Measurements from ENCODE around the gene HTN1. TPM values are rescaled to one million over a fixed set of nuclear protein-coding genes. Genes with fewer than 3 reads are reported as not detected.
"Not testable (repeated sequence)": the region's sequence is repeated elsewhere in the genome, so short reads cannot be mapped to it uniquely, and the experiment has no call there.

Gene HTN1
- polyA plus RNA-seq, 1 donor from 2014 or later: not detected

DNA sequence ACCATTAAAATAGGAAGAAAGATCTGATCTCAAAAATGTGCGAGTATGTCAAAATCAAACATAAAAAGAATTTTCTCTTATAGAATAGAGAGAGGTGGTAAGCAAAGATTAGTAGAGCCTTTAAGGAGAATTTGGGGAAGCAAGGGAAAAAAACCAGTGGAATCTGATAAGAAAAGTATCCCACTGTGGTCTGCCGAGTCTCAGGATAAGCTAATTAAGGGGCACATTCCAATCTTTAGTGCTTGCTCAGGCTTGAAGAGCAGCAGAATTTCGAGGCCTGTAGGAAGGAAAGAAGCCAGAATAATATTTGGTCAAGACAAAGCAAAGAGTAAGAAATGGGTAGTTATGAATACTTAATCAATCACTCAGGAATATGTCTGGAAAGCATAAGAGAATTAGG is 41.5 kb upstream of the HTN1 start:
- no peak overlapping the region for H3K4me3 ChIP-seq (ENCODE audit: low read length)
- no peaks in the 10 kb centered on the region for H3K9me2 ChIP-seq (ENCODE audit: insufficient read depth, low read length)
- TF ChIP-seq CTCF (IDR thresholded peaks at IDR 0.05; ENCODE audit: poor library complexity, severe bottlenecking): no peak
- TF ChIP-seq REST (IDR thresholded peaks at IDR 0.05; ENCODE audit: borderline replicate concordance): no peak
- no peak for TF ChIP-seq TAF1 (IDR thresholded peaks at IDR 0.05; ENCODE audit: low read depth)
- no peak for TF ChIP-seq SMC3 (conservative IDR thresholded peaks at IDR 0.05; ENCODE audit: poor library complexity)
- TF ChIP-seq POLR2AphosphoS5 (IDR thresholded peaks at IDR 0.05): no peak
- no peak for TF ChIP-seq MXI1 (conservative IDR thresholded peaks at IDR 0.05; ENCODE audit: poor library complexity, severe bottlenecking)
- no peak for TF ChIP-seq EP300 (conservative IDR thresholded peaks at IDR 0.05; ENCODE audit: poor library complexity, severe bottlenecking)
- no peak for TF ChIP-seq EZH2 (IDR thresholded peaks at IDR 0.05; ENCODE audit: borderline replicate concordance, insufficient read depth, low read length, poor library complexity, severe bottlenecking)
- TF ChIP-seq RAD21 (conservative IDR thresholded peaks at IDR 0.05): no peak

GRCh38 chr4:70019006-70019405 is 31.2 kb upstream of the HTN1 start:
- H2AFZ ChIP-seq (ENCODE audit: low read depth, low read length); H3K9ac ChIP-seq (ENCODE audit: low read length); H3K27me3 ChIP-seq (ENCODE audit: insufficient read depth, low read depth, low read length); H3K9me3 ChIP-seq (ENCODE audit: low read length); H3K36me3 ChIP-seq (ENCODE audit: insufficient read depth, low read length); H3K27ac ChIP-seq (ENCODE audit: low read length); H3K9me2 ChIP-seq (ENCODE audit: insufficient read depth, low read length); H3K4me2 ChIP-seq (ENCODE audit: low read length); H3F3A ChIP-seq (ENCODE audit: insufficient read depth, low read length, poor library complexity, severe bottlenecking); H4K20me1 ChIP-seq (ENCODE audit: insufficient read depth); H3K79me2 ChIP-seq (replicated peaks; ENCODE audit: insufficient read depth, low read length); H3K4me3 ChIP-seq (ENCODE audit: low read length): not testable (repeated sequence)

More for the DNA sequence above, 41.5 kb upstream of the HTN1 start:
- H3F3A ChIP-seq (ENCODE audit: insufficient read depth, low read length, poor library complexity, severe bottlenecking): no peaks in the 10 kb centered on the region
- H3K79me2 ChIP-seq (replicated peaks; ENCODE audit: insufficient read depth, low read length): no peaks in the 10 kb centered on the region
- H3K9me3 ChIP-seq (ENCODE audit: low read length): no peaks in the 10 kb centered on the region
- H3K36me3 ChIP-seq (ENCODE audit: insufficient read depth, low read length): no peaks in the 10 kb centered on the region
- no peak overlapping the region for H3K9ac ChIP-seq (ENCODE audit: low read length)
- H3K4me2 ChIP-seq (ENCODE audit: low read length): no peak overlapping the region
- no peak overlapping the region for H3K27ac ChIP-seq (ENCODE audit: low read length)
- H2AFZ ChIP-seq (ENCODE audit: low read depth, low read length): no peak overlapping the region
- no peaks in the 10 kb centered on the region for H4K20me1 ChIP-seq (ENCODE audit: insufficient read depth)
- H3K27me3 ChIP-seq (ENCODE audit: insufficient read depth, low read depth, low read length): no peaks in the 10 kb centered on the region

DNA sequence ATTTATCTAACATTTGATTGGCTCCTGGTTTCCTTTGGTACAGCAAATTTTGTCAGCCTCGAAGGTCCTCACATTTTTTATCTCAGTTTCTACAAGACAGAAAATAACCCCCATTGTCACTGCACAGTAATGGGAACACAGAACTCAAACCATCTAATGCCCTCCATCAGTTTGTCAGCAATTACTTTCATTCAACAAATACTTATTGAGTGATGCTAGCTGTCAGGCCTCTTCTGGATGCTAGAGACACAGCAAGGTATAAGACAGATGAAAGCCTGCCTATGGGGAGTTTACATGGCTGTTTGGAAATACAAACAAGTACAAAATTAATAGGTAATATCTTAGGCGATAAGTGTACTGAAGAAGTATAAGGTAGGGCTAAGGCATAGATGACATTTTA is 27.0 kb upstream of the HTN1 start:
- no peak overlapping the region for H3K4me3 ChIP-seq (ENCODE audit: low read length)

More for the DNA sequence above, 27.0 kb upstream of the HTN1 start:
- Histone ChIP-seq H2AFZ (ENCODE audit: low read depth, low read length) (no peak overlapping the region), H3K27ac (ENCODE audit: low read length) (peak overlapping the region; percentile 29), H3K9me2 (ENCODE audit: insufficient read depth, low read length) (no peaks in the 10 kb centered on the region), H4K20me1 (ENCODE audit: insufficient read depth) (no peaks in the 10 kb centered on the region), H3K27me3 (ENCODE audit: insufficient read depth, low read depth, low read length) (no peaks in the 10 kb centered on the region), H3K9ac (ENCODE audit: low read length) (no peak overlapping the region), H3K4me2 (ENCODE audit: low read length) (no peak overlapping the region), H3K79me2 (replicated peaks; ENCODE audit: insufficient read depth, low read length) (no peaks in the 10 kb centered on the region), H3K36me3 (ENCODE audit: insufficient read depth, low read length) (no peaks in the 10 kb centered on the region), H3F3A (ENCODE audit: insufficient read depth, low read length, poor library complexity, severe bottlenecking) (no peaks in the 10 kb centered on the region), H3K9me3 (ENCODE audit: low read length) (no peaks in the 10 kb centered on the region)
- peak; percentile 33 for TF ChIP-seq REST (IDR thresholded peaks at IDR 0.05; ENCODE audit: borderline replicate concordance)
- TF ChIP-seq POLR2AphosphoS5 (IDR thresholded peaks at IDR 0.05): peak; percentile 75
- TF ChIP-seq EP300 (conservative IDR thresholded peaks at IDR 0.05; ENCODE audit: poor library complexity, severe bottlenecking): peak; percentile 93
- no peak for TF ChIP-seq CTCF (IDR thresholded peaks at IDR 0.05; ENCODE audit: poor library complexity, severe bottlenecking)
- TF ChIP-seq TAF1 (IDR thresholded peaks at IDR 0.05; ENCODE audit: low read depth): no peak
- no peak for TF ChIP-seq RAD21 (conservative IDR thresholded peaks at IDR 0.05)
- no peak for TF ChIP-seq MXI1 (conservative IDR thresholded peaks at IDR 0.05; ENCODE audit: poor library complexity, severe bottlenecking)

Measured in neural cell (in vitro differentiated cells).